Esophagus muscularis mucosa (tissue), 4 donors: Measurements from ENCODE around the gene WDFY2. TPM values are rescaled to one million over a fixed set of nuclear protein-coding genes. Genes with fewer than 3 reads are reported as not detected.

Experiments
- DNase-seq: peaks from one replicate; pipeline ENCODE4 v3.0.0-alpha.2; 2017; ENCODE audit errors: extremely low spot score
- H3K27ac ChIP-seq, 4 donors: fragments of 200-600 bp; sonication (generic); replicated peaks in 1 of 4; 1 replicate in 3 of 4; 2 replicates in 1 of 4; pipeline ENCODE4 v1.5.1; 2016 to 2019; ENCODE audit warnings: mild to moderate bottlenecking in 1 of 4
- H3K27me3 ChIP-seq, 4 donors: fragments of 200-600 bp; sonication (generic); one replicate each; pipeline versions ENCODE4 v1.5.1 to v1.6.0; 2016 to 2019
- H3K36me3 ChIP-seq, 4 donors: fragments of 200-600 bp; sonication (generic); one replicate each; pipeline ENCODE4 v1.5.1; 2016 to 2019
- H3K4me1 ChIP-seq, 4 donors: fragments of 200-600 bp; sonication (generic); one replicate each; pipeline ENCODE4 v1.5.1; 2016 to 2019
- H3K4me3 ChIP-seq, 4 donors: fragments of 200-600 bp; sonication (generic); 1 replicate in 2 of 4; 2 replicates in 2 of 4; pipeline ENCODE4 v1.5.1; 2016 to 2019; ENCODE audit warnings: mild to moderate bottlenecking in 4 of 4, moderate library complexity in 1 of 4
- H3K9me3 ChIP-seq, 4 donors: fragments of 200-600 bp; sonication (generic); 1 replicate in 3 of 4; 2 replicates in 1 of 4; pipeline ENCODE4 v1.5.1; 2016 to 2019
- EP300 ChIP-seq: sonication (generic); formaldehyde crosslinking; IDR thresholded peaks from one replicate; pipeline ENCODE4 v1.6.1; 2017; ENCODE audit warnings: antibody characterized with exemption
- POLR2A ChIP-seq: fragments of 450-650 bp; IDR thresholded peaks from one replicate; pipeline ENCODE4 v1.6.1; 2017; ENCODE audit warnings: antibody characterized with exemption, moderate library complexity, mild to moderate bottlenecking, low read depth
- POLR2AphosphoS5 ChIP-seq, 2 donors: sonication (generic); formaldehyde crosslinking; IDR thresholded peaks; one replicate each; pipeline ENCODE4 v1.6.1; 2017; ENCODE audit warnings: antibody characterized with exemption in 2 of 2
- WGBS: methylation state at CpG from one replicate; pipeline ENCODE4 v1.1.5; 2018; 5-methylcytosine and 5-hydroxymethylcytosine counted together
- intact Hi-C: fragments of 100-400 bp; cut with DNase I; formaldehyde crosslinking; loops from one replicate; pipeline ENCODE4 v1.15.1; 2023
- total RNA-seq, 4 donors: library from RNA; depleted of rRNA; stranded (reverse); fragments of >200 nt; gene quantifications; one replicate each; pipeline versions ENCODE4 v1.1.0 to v1.2.1, GENCODE V29; 2016
- TF ChIP-seq, protein P1 (sequence below), 3 experiments: fragments of 200-600 bp in 2 of 3; fragments of 450-650 bp in 1 of 3; sonication (generic) in 2 of 3; IDR thresholded peaks; one replicate each; pipeline ENCODE4 v1.5.1; 2017 to 2019; ENCODE audit warnings: antibody characterized with exemption in 3 of 3, mild to moderate bottlenecking in 2 of 3, moderate library complexity in 1 of 3

The WDFY2 gene
- total RNA-seq, 4 donors from 2014 or later: 4.7 to 8.7 (median 5.7) TPM

- Histone ChIP-seq H3K27me3 (no peaks in the 10 kb centered on the region), H3K9me3 (no peaks in the 10 kb centered on the region), H3K36me3 (peaks cover 0 to 7% (median 0%) of the 10 kb centered on the region in 4 donors), H3K4me3 (no peak overlapping the region), H3K4me1 (peaks cover 15 to 19% (median 18%) of the 10 kb centered on the region in 4 donors), H3K27ac (no peak overlapping the region)
- 84% methylated on average over 15 of the region's 15 CpGs for WGBS
- TF ChIP-seq, protein P1, sequence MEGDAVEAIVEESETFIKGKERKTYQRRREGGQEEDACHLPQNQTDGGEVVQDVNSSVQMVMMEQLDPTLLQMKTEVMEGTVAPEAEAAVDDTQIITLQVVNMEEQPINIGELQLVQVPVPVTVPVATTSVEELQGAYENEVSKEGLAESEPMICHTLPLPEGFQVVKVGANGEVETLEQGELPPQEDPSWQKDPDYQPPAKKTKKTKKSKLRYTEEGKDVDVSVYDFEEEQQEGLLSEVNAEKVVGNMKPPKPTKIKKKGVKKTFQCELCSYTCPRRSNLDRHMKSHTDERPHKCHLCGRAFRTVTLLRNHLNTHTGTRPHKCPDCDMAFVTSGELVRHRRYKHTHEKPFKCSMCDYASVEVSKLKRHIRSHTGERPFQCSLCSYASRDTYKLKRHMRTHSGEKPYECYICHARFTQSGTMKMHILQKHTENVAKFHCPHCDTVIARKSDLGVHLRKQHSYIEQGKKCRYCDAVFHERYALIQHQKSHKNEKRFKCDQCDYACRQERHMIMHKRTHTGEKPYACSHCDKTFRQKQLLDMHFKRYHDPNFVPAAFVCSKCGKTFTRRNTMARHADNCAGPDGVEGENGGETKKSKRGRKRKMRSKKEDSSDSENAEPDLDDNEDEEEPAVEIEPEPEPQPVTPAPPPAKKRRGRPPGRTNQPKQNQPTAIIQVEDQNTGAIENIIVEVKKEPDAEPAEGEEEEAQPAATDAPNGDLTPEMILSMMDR (IDR thresholded peaks at IDR 0.05): no peak
- TF ChIP-seq POLR2A (no peak), POLR2AphosphoS5 (IDR thresholded peaks at IDR 0.05) (no peak), EP300 (no peak)
- DNase-seq: no peak
- intact Hi-C loops: no loop called here
These were observed 197.9 kb downstream of the WDFY2 start for GRCh38 chr13:51782026-51782710.

GRCh38 chr13:51783428-51784094 is 199.3 kb downstream of the WDFY2 start:
- WGBS: 93% methylated on average over 9 of the region's 9 CpGs
- Histone ChIP-seq H3K36me3 (peaks cover 0 to 11% (median 0%) of the 10 kb centered on the region in 4 donors), H3K4me3 (no peak overlapping the region), H3K27ac (no peak overlapping the region), H3K27me3 (no peaks in the 10 kb centered on the region), H3K9me3 (no peaks in the 10 kb centered on the region), H3K4me1 (peaks cover 18 to 22% (median 20%) of the 10 kb centered on the region in 4 donors)
- TF ChIP-seq POLR2A: no peak
- TF ChIP-seq, protein P1 (IDR thresholded peaks at IDR 0.05): no peak
- no peak for TF ChIP-seq POLR2AphosphoS5 (IDR thresholded peaks at IDR 0.05)
- TF ChIP-seq EP300: no peak
- DNase-seq: no peak
- intact Hi-C loops: no loop called here

- no peak for DNase-seq
- H3K4me1 ChIP-seq: peaks cover 18 to 22% (median 20%) of the 10 kb centered on the region in 4 donors
- no peak overlapping the region for H3K4me3 ChIP-seq
- peaks cover 0 to 15% (median 0%) of the 10 kb centered on the region in 4 donors for H3K36me3 ChIP-seq
- H3K9me3 ChIP-seq: no peaks in the 10 kb centered on the region
- TF ChIP-seq EP300 (no peak), POLR2AphosphoS5 (IDR thresholded peaks at IDR 0.05) (no peak), POLR2A (no peak)
- TF ChIP-seq, protein P1 (IDR thresholded peaks at IDR 0.05): no peak
- no peak overlapping the region for H3K27ac ChIP-seq
- 100% methylated on average over 1 of the region's 1 CpG for WGBS
- no peaks in the 10 kb centered on the region for H3K27me3 ChIP-seq
- intact Hi-C loops: no loop called here
These were observed 199.8 kb downstream of the WDFY2 start for GRCh38 chr13:51784097-51784496.

- 22% methylated on average over 12 of the region's 12 CpGs for WGBS
- intact Hi-C loops: no loop called here
- DNase-seq: no peak
- Histone ChIP-seq H3K27ac (peak overlapping the region; percentile 57 to 72 (median 60)), H3K27me3 (no peaks in the 10 kb centered on the region), H3K36me3 (peaks cover 0 to 20% (median 0%) of the 10 kb centered on the region in 4 donors), H3K9me3 (no peaks in the 10 kb centered on the region), H3K4me1 (peaks cover 18 to 22% (median 20%) of the 10 kb centered on the region in 4 donors), H3K4me3 (peak overlapping the region in 3 of 4 donors; percentile 8 to 17 (median 14))
- TF ChIP-seq EP300 (no peak), POLR2A (no peak), POLR2AphosphoS5 (IDR thresholded peaks at IDR 0.05) (peak in 1 of 2 donors; percentile 42)
- TF ChIP-seq, protein P1 (IDR thresholded peaks at IDR 0.05): no peak
These were observed 201.6 kb downstream of the WDFY2 start for GRCh38 chr13:51785712-51786424.
